Fibroblast of skin of left quadriceps (primary cell): ENCODE data around the gene IL22RA1.

Experiments used
- DNase-seq, 2 experiments: peaks; one replicate each; pipeline ENCODE4 v3.0.0-alpha.2; 2013; ENCODE audit warnings: low read depth in 2 of 2

Gene IL22RA1

GRCh38 chr1:24074817-24075589, 67.9 kb downstream of the IL22RA1 start:
- no peak for DNase-seq

DNA sequence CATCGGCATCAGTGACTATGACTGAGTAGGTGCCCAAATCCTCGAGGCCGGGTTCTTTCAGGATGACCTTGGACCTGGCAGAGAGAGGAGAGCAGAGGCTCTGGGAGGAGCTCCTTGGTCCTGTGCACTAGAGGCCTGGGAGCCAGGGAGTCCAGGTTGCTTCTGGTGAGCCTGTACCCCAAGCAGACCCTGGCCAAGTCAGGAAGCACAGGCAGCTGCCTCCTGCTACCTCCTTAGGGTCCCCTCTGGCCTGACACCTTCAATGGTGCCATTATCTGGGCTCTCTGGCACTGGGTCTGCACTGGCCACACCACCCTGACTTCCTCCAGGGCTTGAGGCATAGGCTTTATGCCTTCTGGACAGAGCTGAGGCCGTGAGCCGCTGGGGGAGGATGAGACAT, 68.7 kb downstream of the IL22RA1 start:
- DNase-seq: no peak

- no peak for DNase-seq
These were observed 71.0 kb downstream of the IL22RA1 start for GRCh38 chr1:24071941-24072340.

GRCh38 chr1:24070821-24071393, 72.0 kb downstream of the IL22RA1 start:
- peak; percentile 42 to 47 for DNase-seq

- DNase-seq: no peak
These were observed 73.1 kb downstream of the IL22RA1 start for GRCh38 chr1:24069817-24070216.
